Skeletal muscle satellite cell (primary cell): ENCODE measurements around the gene BTF3. TPM values are rescaled to one million over a fixed set of nuclear protein-coding genes. Genes with fewer than 3 reads are reported as not detected.
"Not testable (repeated sequence)": the region's sequence is repeated elsewhere in the genome, so short reads cannot be mapped to it uniquely, and the experiment has no call there.

ENCODE experiments used
- H3K27me3 ChIP-seq: 2 replicates; pipeline ENCODE4 v1.7.0; 2013; ENCODE audit warnings: low read length; ENCODE audit not compliant: control insufficient read depth, insufficient read depth
- H3K36me3 ChIP-seq: 2 replicates; pipeline ENCODE4 v1.7.0; 2013; ENCODE audit warnings: mild to moderate bottlenecking, control low read depth, low read length; ENCODE audit not compliant: insufficient read depth
- H3K4me1 ChIP-seq: 2 replicates; pipeline ENCODE4 v1.7.0; 2013; ENCODE audit warnings: low read length; ENCODE audit not compliant: control insufficient read depth, insufficient read depth
- H3K4me2 ChIP-seq: 2 replicates; pipeline ENCODE4 v1.7.0; 2013; ENCODE audit warnings: mild to moderate bottlenecking, low read length
- H3K4me3 ChIP-seq: 2 replicates; pipeline ENCODE4 v1.7.0; 2013; ENCODE audit warnings: low read length
- H3K9ac ChIP-seq: 2 replicates; pipeline ENCODE4 v1.7.0; 2013; ENCODE audit warnings: mild to moderate bottlenecking, low read depth, low read length, moderate library complexity
- H3K9me3 ChIP-seq: replicated peaks from 2 replicates; pipeline ENCODE4 v1.7.0; 2013; ENCODE audit warnings: mild to moderate bottlenecking, control low read depth, low read length
- total RNA-seq: library from RNA; depleted of rRNA; stranded (reverse); fragments of >200 nt; gene quantifications from 2 replicates; pipeline ENCODE4 v1.2.3, GENCODE V29; 2012; rRNA removed

The BTF3 gene
- total RNA-seq = 358 and 457 TPM in 2 replicates

GRCh38 chr5:73498057-73498992 lies at the start of gene BTF3:
TSS of gene BTF3 (plus strand) at chr5:73498442. CDS start at chr5:73498668, 226 bp downstream.
- peaks cover 34% of the 10 kb centered on the region for H3K36me3 ChIP-seq
- peak within 1 kb of the TSS; percentile 84 for H3K4me2 ChIP-seq
- peaks cover 23% of the 10 kb centered on the region for H3K4me1 ChIP-seq
- peak within 1 kb of the TSS; percentile 99 for H3K9ac ChIP-seq
- H3K4me3 ChIP-seq = peak within 1 kb of the TSS; percentile 93
- H3K27me3 ChIP-seq = no peaks in the 10 kb centered on the region
- no peaks in the 10 kb centered on the region for H3K9me3 ChIP-seq

GRCh38 chr5:73448463-73449136 lies 49.6 kb upstream of the BTF3 start, which contains the start of gene FOXD1:
TSS of gene FOXD1 (minus strand) at chr5:73448777. CDS start at chr5:73448362, 415 bp downstream.
- Histone ChIP-seq H3K9me3 (no peaks in the 10 kb centered on the region), H3K9ac (peak within 1 kb of the TSS; percentile 89), H3K36me3 (peaks cover 4% of the 10 kb centered on the region), H3K4me2 (peak within 1 kb of the TSS; percentile 96), H3K4me3 (peak within 1 kb of the TSS; percentile 80), H3K4me1 (peaks cover 13% of the 10 kb centered on the region), H3K27me3 (peaks cover 44% of the 10 kb centered on the region)

- Histone ChIP-seq H3K36me3 (no peaks in the 10 kb centered on the region), H3K9me3 (no peaks in the 10 kb centered on the region), H3K4me3 (no peak overlapping the region)
These were observed 48.1 kb upstream of the BTF3 start for GRCh38 chr5:73450137-73450536.

GRCh38 chr5:73450672-73451223 lies 47.5 kb upstream of the BTF3 start:
- Histone ChIP-seq H3K36me3 (no peaks in the 10 kb centered on the region), H3K9me3 (no peaks in the 10 kb centered on the region), H3K4me2 (peak overlapping the region; percentile 85), H3K4me1 (peaks cover 13% of the 10 kb centered on the region), H3K27me3 (peaks cover 52% of the 10 kb centered on the region), H3K4me3 (peak overlapping the region; percentile 63), H3K9ac (no peak overlapping the region)

More at GRCh38 chr5:73450137-73450536, 48.1 kb upstream of the BTF3 start:
- H3K9ac ChIP-seq = no peak overlapping the region
- H3K27me3 ChIP-seq = peaks cover 52% of the 10 kb centered on the region
- H3K4me1 ChIP-seq = peaks cover 13% of the 10 kb centered on the region
- no peak overlapping the region for H3K4me2 ChIP-seq

- H3K27me3 ChIP-seq = peaks cover 52% of the 10 kb centered on the region
- H3K9ac ChIP-seq = peak overlapping the region; percentile 67
- H3K4me1 ChIP-seq = peaks cover 13% of the 10 kb centered on the region
- no peaks in the 10 kb centered on the region for H3K9me3 ChIP-seq
- peak overlapping the region; percentile 63 for H3K4me3 ChIP-seq
- H3K36me3 ChIP-seq = no peaks in the 10 kb centered on the region
- peak overlapping the region; percentile 85 for H3K4me2 ChIP-seq
These were observed 46.8 kb upstream of the BTF3 start for GRCh38 chr5:73451224-73452130.

- Histone ChIP-seq H3K4me3 (no peak overlapping the region), H3K9me3 (no peaks in the 10 kb centered on the region), H3K4me2 (no peak overlapping the region), H3K36me3 (no peaks in the 10 kb centered on the region), H3K27me3 (peaks cover 52% of the 10 kb centered on the region), H3K9ac (no peak overlapping the region), H3K4me1 (peaks cover 13% of the 10 kb centered on the region)
These were observed 46.0 kb upstream of the BTF3 start for GRCh38 chr5:73452215-73452614.

DNA sequence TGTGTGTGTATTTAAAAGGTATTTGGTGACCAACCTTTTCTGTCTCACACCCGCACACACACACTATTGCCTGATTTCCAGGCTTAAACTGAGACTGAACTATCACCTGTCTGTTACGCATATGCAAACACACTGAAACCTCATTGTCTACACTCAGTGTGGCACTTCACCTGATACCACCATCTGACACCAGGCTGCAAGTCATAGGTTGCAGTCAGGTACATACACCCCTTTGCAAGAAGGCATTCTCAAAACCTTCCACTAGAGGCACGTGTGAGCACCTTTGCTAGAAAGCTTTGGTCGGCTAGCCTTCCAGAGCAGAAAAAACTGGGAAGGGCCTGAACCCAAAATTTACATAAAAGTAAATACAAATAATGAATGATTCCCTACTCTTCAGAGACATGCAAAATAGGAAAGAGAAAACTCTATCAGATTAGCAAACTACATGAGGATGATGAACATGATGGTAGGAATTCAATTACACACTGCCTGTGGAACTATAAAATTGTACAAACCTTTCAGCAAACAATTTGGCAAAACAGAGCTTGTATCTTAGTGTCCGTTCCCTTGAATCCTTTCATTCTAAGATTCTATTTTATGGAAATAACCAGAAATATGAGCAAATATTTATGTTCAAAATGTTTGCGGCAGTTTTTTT lies 43.7 kb upstream of the BTF3 start:
- Histone ChIP-seq H3K36me3 (no peaks in the 10 kb centered on the region), H3K27me3 (peaks cover 45% of the 10 kb centered on the region), H3K9ac (no peak overlapping the region), H3K4me2 (no peak overlapping the region), H3K4me1 (peaks cover 7% of the 10 kb centered on the region), H3K4me3 (no peak overlapping the region), H3K9me3 (no peaks in the 10 kb centered on the region)

DNA sequence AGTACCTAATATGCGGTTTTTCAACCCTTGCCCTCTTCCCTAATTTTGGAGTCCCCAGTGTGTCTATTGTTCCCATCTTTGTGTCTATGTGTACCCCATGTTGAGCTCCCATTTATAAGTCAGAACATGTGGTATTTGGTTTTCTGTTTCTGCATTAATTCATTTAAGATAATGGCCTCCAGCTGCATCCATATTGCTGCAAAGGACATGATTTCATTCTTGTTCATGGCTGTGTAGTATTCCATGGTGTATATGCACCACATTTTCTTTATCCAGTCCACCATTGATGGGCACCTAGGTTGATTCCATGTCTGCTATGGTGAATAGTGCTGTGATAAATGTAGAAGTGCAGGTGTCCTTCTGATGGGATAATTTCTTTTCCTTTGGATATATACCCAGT lies 41.8 kb upstream of the BTF3 start:
- H3K4me1 ChIP-seq, H3K4me3 ChIP-seq, H3K36me3 ChIP-seq, H3K4me2 ChIP-seq, H3K9me3 ChIP-seq, H3K9ac ChIP-seq: not testable (repeated sequence)
- H3K27me3 ChIP-seq = peaks cover 29% of the 10 kb centered on the region

DNA sequence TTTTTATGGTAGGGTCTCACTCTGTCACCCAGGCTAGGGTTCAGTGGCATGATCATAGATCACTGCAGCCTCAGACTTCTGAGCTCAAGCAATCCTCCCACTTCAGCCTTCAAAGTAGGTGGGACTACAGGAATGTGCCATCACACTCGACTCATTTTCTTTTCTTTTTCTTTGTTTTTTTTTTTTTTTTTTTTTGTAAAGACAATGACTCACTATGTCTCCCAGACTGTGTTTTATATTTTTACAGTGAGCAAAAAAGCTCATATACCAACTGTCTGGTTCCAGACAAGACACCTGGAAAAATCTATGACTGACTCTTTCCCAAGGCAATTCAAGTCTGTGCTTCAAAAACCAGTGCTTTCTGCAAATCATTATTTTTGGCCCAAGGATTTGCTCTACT lies 38.9 kb upstream of the BTF3 start:
- H3K4me1 ChIP-seq = no peaks in the 10 kb centered on the region
- H3K36me3 ChIP-seq = no peaks in the 10 kb centered on the region
- no peaks in the 10 kb centered on the region for H3K9me3 ChIP-seq
- no peak overlapping the region for H3K9ac ChIP-seq
- no peak overlapping the region for H3K4me3 ChIP-seq
- H3K27me3 ChIP-seq = peaks cover 5% of the 10 kb centered on the region
- no peak overlapping the region for H3K4me2 ChIP-seq

DNA sequence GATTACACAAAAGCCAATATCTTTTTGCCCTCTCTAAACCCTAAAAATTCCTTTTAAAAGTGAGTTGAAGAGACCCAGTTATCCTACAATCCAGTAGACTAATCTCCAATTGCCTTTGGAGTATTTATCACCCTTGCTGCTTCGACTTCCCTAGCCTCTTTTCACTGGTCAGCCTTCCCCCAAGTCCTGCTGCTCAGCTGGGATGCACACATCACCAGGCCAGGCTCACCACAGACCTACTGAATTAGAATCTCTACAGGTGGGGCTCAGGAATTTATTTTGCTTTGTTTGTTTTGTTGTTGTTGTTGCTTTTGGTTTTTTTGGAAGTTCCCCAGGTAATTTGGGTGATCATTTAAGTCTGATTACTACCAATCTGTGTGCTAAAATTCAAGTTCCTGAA lies 38.1 kb upstream of the BTF3 start:
- no peak overlapping the region for H3K4me2 ChIP-seq
- no peaks in the 10 kb centered on the region for H3K4me1 ChIP-seq
- no peak overlapping the region for H3K9ac ChIP-seq
- no peaks in the 10 kb centered on the region for H3K9me3 ChIP-seq
- H3K36me3 ChIP-seq = no peaks in the 10 kb centered on the region
- H3K4me3 ChIP-seq = no peak overlapping the region
- peaks cover 7% of the 10 kb centered on the region for H3K27me3 ChIP-seq
